C4-2B (cell line): ENCODE results near the gene UNK.
"Not testable (repeated sequence)": the region's sequence is repeated elsewhere in the genome, so short reads cannot be mapped to it uniquely, and the experiment has no call there.

Source experiments
- H3K27ac ChIP-seq: fragments of 450-650 bp; 2 replicates; pipeline ENCODE4 v1.5.1; 2017
- CTCF ChIP-seq: fragments of 450-650 bp; conservative IDR thresholded peaks from 2 replicates; pipeline ENCODE4 v1.5.1; 2017; ENCODE audit warnings: mild to moderate bottlenecking
- ZFX ChIP-seq: fragments of 450-650 bp; IDR thresholded peaks from 2 replicates; pipeline ENCODE4 v1.6.1; 2017

UNK gene

GRCh38 chr17:75855310-75856061 is 70.9 kb downstream of the UNK start, which contains the start of gene WBP2:
WBP2 (minus strand) TSS chr17:75855335; CDS start chr17:75855297, 38 bp downstream.
- peak within 1 kb of the TSS; percentile 80 for H3K27ac ChIP-seq
- TF ChIP-seq CTCF = peak; percentile 58
- TF ChIP-seq ZFX = peak; percentile 32; the same call in 1 of the 2 replicates

- TF ChIP-seq ZFX (no peak), CTCF (peak; percentile 31; the same call in 1 of the 2 replicates)
- peak overlapping the region; percentile 80 for H3K27ac ChIP-seq
Observed at GRCh38 chr17:75856062-75856756, 71.6 kb downstream of the UNK start.

GRCh38 chr17:75859358-75859757 is 74.8 kb downstream of the UNK start:
- not testable (repeated sequence) for H3K27ac ChIP-seq

- TF ChIP-seq ZFX (no peak), CTCF (no peak)
- H3K27ac ChIP-seq = no peak overlapping the region
Observed at GRCh38 chr17:75861927-75862317, 77.3 kb downstream of the UNK start.

- no peak overlapping the region for H3K27ac ChIP-seq
- no peak for TF ChIP-seq ZFX
- TF ChIP-seq CTCF = no peak
Observed at GRCh38 chr17:75864448-75864871, 79.9 kb downstream of the UNK start.

GRCh38 chr17:75864887-75865286 is 80.3 kb downstream of the UNK start:
- H3K27ac ChIP-seq = not testable (repeated sequence)

- not testable (repeated sequence) for H3K27ac ChIP-seq
Observed at GRCh38 chr17:75865404-75866188, 81.0 kb downstream of the UNK start.

GRCh38 chr17:75868730-75869281 is 84.2 kb downstream of the UNK start:
- H3K27ac ChIP-seq = not testable (repeated sequence)
